HCT116 (cell line): ENCODE results near the gene FOXP1.

ENCODE experiments used
- CTCF ChIP-seq, 3 experiments: fragments of 200-600 bp in 1 of 3; sonication (generic) in 1 of 3; IDR thresholded peaks in 2 of 3; conservative IDR thresholded peaks in 1 of 3; 2 replicates each; pipeline ENCODE4 v1.5.1; 2012 to 2017; ENCODE audit warnings: low read depth in 2 of 3, low read length in 2 of 3, antibody characterized with exemption in 1 of 3, borderline replicate concordance in 1 of 3, control low read depth in 1 of 3, mild to moderate bottlenecking in 1 of 3, mixed read lengths in 1 of 3, mixed run types in 1 of 3, moderate library complexity in 1 of 3; ENCODE audit not compliant: insufficient read depth in 1 of 3
- YY1 ChIP-seq: IDR thresholded peaks from 2 replicates; pipeline ENCODE4 v1.6.1; 2011; ENCODE audit warnings: low read length, low read depth, moderate library complexity, mild to moderate bottlenecking; ENCODE audit not compliant: insufficient replicate concordance; ENCODE audit errors: extremely low read depth

GRCh38 chr3:71092665-71093064 lies 490.9 kb downstream of the FOXP1 start:
- TF ChIP-seq YY1 (no peak), CTCF (IDR thresholded peaks at IDR 0.05 in 2 of 3, conservative IDR thresholded peaks at IDR 0.05 in 1 of 3; ENCODE audit: borderline replicate concordance in 1 of 3, insufficient read depth in 1 of 3, low read depth in 2 of 3, low read length in 2 of 3) (no peak)
